Mesendoderm (in vitro differentiated cells): ENCODE results near the gene SPANXN5.
"Not testable (repeated sequence)": the region's sequence is repeated elsewhere in the genome, so short reads cannot be mapped to it uniquely, and the experiment has no call there.

Experiments used
- DNase-seq: peaks from one replicate; pipeline ENCODE4 v3.0.0; 2013
- H2AK5ac ChIP-seq: 2 replicates; pipeline ENCODE4 v1.6.1; 2013; ENCODE audit warnings: low read length, inconsistent platforms
- H2BK120ac ChIP-seq: 2 replicates; pipeline ENCODE4 v1.6.1; 2013; ENCODE audit warnings: low read depth, mild to moderate bottlenecking, low read length, moderate library complexity, mixed read lengths
- H2BK15ac ChIP-seq: replicated peaks from 2 replicates; pipeline ENCODE4 v1.6.1; 2013; ENCODE audit warnings: low read depth, mild to moderate bottlenecking, moderate library complexity
- H2BK5ac ChIP-seq: 2 replicates; pipeline ENCODE4 v1.6.1; 2013; ENCODE audit warnings: low read length, inconsistent platforms
- H3K18ac ChIP-seq: 2 replicates; pipeline ENCODE4 v1.6.1; 2013; ENCODE audit warnings: mild to moderate bottlenecking, low read length, mixed read lengths
- H3K23ac ChIP-seq: one replicate; pipeline ENCODE4 v1.6.1; 2013; ENCODE audit warnings: low read length
- H3K27ac ChIP-seq: 2 replicates; pipeline ENCODE4 v1.5.1; 2013; ENCODE audit warnings: low read depth, mild to moderate bottlenecking, inconsistent platforms, low read length, moderate library complexity
- H3K27me3 ChIP-seq: 2 replicates; pipeline ENCODE4 v1.6.1; 2013; ENCODE audit warnings: low read length, control low read depth, mild to moderate bottlenecking, inconsistent platforms; ENCODE audit not compliant: insufficient read depth, poor library complexity
- H3K36me3 ChIP-seq: 2 replicates; pipeline ENCODE4 v1.6.1; 2013; ENCODE audit warnings: low read length, inconsistent platforms; ENCODE audit not compliant: control insufficient read depth, insufficient read depth
- H3K4ac ChIP-seq: one replicate; pipeline ENCODE4 v1.6.1; 2013; ENCODE audit warnings: low read depth, mild to moderate bottlenecking, low read length, moderate library complexity
- H3K4me1 ChIP-seq: 2 replicates; pipeline ENCODE4 v1.6.1; 2013; ENCODE audit warnings: low read depth, low read length, inconsistent platforms; ENCODE audit not compliant: control insufficient read depth
- H3K4me2 ChIP-seq: 2 replicates; pipeline ENCODE4 v1.6.1; 2013; ENCODE audit warnings: low read length
- H3K4me3 ChIP-seq: 2 replicates; pipeline ENCODE4 v1.5.1; 2013; ENCODE audit warnings: mild to moderate bottlenecking, low read length
- H3K56ac ChIP-seq: one replicate; pipeline ENCODE4 v1.6.1; 2013; ENCODE audit warnings: low read length
- H3K79me1 ChIP-seq: 2 replicates; pipeline ENCODE4 v1.6.1; 2013; ENCODE audit warnings: low read length, inconsistent platforms
- H3K79me2 ChIP-seq: 2 replicates; pipeline ENCODE4 v1.6.1; 2013; ENCODE audit warnings: mild to moderate bottlenecking, low read length; ENCODE audit not compliant: control insufficient read depth, insufficient read depth
- H3K9ac ChIP-seq: 2 replicates; pipeline ENCODE4 v1.6.1; 2013; ENCODE audit warnings: low read length, inconsistent platforms
- H4K5ac ChIP-seq: one replicate; pipeline ENCODE4 v1.6.1; 2013; ENCODE audit warnings: low read length
- H4K8ac ChIP-seq: one replicate; pipeline ENCODE4 v1.6.1; 2013; ENCODE audit warnings: low read depth, mild to moderate bottlenecking, control low read depth, low read length, moderate library complexity
- WGBS: extraction: QIAGEN DNeasy Blood & Tissue Kit; methylation state at CpG from one replicate; pipeline ENCODE4 v1.1.7; 2013; ENCODE audit warnings: low lambda C conversion rate, missing lambda C conversion rate; ENCODE audit not compliant: insufficient coverage; ENCODE audit errors: extremely low coverage; 5-methylcytosine and 5-hydroxymethylcytosine counted together

Gene SPANXN5

DNA sequence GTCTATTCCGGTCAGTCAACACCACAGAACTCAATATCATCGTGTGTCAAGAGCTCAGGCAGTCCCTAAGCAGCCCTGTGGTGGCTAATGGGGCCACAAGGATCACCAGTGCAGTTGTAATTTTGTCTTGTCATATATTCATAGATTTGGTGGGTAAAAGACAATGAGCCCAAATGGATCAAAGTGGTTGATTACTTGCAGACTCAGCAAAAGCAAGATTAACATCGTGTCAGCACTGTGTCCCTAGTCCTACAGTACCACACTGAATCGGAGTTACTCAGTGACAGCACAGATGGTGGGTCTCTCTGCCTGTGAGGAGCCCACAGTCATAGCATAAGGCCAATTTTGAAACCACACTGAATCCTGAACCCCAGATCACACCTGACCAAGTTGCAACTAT, 22.6 kb upstream of the SPANXN5 start:
- H3K4me2 ChIP-seq, result no peak overlapping the region
- H3K9ac ChIP-seq, result no peak overlapping the region
- no peak overlapping the region for H3K23ac ChIP-seq
- no peaks in the 10 kb centered on the region for H3K36me3 ChIP-seq
- no peak overlapping the region for H4K8ac ChIP-seq
- H2BK5ac ChIP-seq, result no peak overlapping the region
- H3K4ac ChIP-seq, result no peak overlapping the region
- no peaks in the 10 kb centered on the region for H3K79me1 ChIP-seq
- no peak overlapping the region for H3K18ac ChIP-seq
- H2BK15ac ChIP-seq, result no peak overlapping the region
- no peak overlapping the region for H2AK5ac ChIP-seq
- no peak for DNase-seq
- no peaks in the 10 kb centered on the region for H3K79me2 ChIP-seq
- no peak overlapping the region for H4K5ac ChIP-seq
- no peaks in the 10 kb centered on the region for H3K4me1 ChIP-seq
- H3K4me3 ChIP-seq, result no peak overlapping the region
- H3K56ac ChIP-seq, result no peak overlapping the region
- H3K27ac ChIP-seq, result no peak overlapping the region
- no peak overlapping the region for H2BK120ac ChIP-seq
- no CpG with 5 or more reads among the region's 4 CpGs for WGBS
- H3K27me3 ChIP-seq, result no peaks in the 10 kb centered on the region

DNA sequence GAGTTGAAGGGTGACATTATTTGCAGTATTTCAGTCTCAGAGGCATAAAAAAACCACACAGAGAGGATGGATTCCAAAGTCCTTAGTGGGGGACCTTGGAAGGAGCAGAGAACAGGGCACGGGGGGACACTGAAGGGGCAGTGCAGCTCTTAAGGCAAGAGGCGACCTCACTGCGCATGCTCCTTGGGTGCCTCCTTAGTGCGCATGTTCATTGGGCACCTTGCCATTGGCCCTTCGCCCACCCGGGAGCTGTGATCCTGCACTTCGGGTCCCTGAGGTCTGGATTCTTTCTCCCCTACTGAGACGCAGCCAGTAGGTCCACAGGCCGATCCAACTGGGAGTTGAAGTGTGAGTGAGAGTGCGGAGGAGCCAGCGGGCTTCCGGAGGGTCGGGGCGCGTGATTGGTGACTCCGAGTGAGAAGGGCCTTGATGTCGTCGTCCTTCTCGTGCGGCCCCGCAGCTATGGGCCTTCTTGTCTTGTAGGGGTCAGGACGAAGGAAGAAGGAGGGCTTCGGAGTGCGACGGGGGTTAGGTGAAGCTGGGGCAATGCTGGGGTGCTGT, 13.9 kb upstream of the SPANXN5 start, which contains the start of gene XAGE5:
TSS of gene XAGE5 (plus strand) at position 223 of the 561 bp plus-strand sequence. CDS start 1,280 bp downstream, outside the sequence.
- no peak for DNase-seq
- no peaks in the 10 kb centered on the region for H3K36me3 ChIP-seq
- H4K8ac ChIP-seq, result no peak within 1 kb of the TSS
- no peak within 1 kb of the TSS for H2BK120ac ChIP-seq
- H3K79me2 ChIP-seq, result no peaks in the 10 kb centered on the region
- no peak within 1 kb of the TSS for H3K4ac ChIP-seq
- no peak within 1 kb of the TSS for H3K23ac ChIP-seq
- H3K79me1 ChIP-seq, result no peaks in the 10 kb centered on the region
- H2BK15ac ChIP-seq, result no peak within 1 kb of the TSS
- no peaks in the 10 kb centered on the region for H3K27me3 ChIP-seq
- H3K4me1 ChIP-seq, result no peaks in the 10 kb centered on the region
- no peak within 1 kb of the TSS for H3K56ac ChIP-seq
- no peak within 1 kb of the TSS for H3K27ac ChIP-seq
- no CpG with 5 or more reads among the region's 25 CpGs for WGBS
- H3K18ac ChIP-seq, result no peak within 1 kb of the TSS
- H4K5ac ChIP-seq, result no peak within 1 kb of the TSS
- H3K4me3 ChIP-seq, result no peak within 1 kb of the TSS
- no peak within 1 kb of the TSS for H3K9ac ChIP-seq
- H3K4me2 ChIP-seq, result no peak within 1 kb of the TSS
- no peak within 1 kb of the TSS for H2BK5ac ChIP-seq
- no peak within 1 kb of the TSS for H2AK5ac ChIP-seq

DNA sequence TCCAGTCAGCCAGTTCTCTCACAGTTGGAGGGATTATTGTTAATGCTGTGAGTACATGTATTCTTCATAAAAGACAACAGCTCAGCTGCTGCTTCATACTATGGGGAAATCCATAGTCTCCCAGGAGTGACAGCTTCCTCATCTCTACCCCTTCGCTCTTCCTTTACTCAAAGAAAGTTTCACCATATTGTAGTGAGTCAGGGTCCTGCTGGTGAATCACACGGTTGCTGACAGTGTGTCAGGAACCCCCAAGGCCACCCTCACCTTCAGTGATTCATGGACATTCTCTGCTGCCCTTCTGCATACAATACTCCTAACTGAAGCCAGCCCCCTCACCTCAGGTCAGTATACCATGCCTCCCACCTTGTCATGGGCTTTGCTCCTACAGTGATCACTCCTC, 7.6 kb upstream of the SPANXN5 start:
- not testable (repeated sequence) for DNase-seq

DNA sequence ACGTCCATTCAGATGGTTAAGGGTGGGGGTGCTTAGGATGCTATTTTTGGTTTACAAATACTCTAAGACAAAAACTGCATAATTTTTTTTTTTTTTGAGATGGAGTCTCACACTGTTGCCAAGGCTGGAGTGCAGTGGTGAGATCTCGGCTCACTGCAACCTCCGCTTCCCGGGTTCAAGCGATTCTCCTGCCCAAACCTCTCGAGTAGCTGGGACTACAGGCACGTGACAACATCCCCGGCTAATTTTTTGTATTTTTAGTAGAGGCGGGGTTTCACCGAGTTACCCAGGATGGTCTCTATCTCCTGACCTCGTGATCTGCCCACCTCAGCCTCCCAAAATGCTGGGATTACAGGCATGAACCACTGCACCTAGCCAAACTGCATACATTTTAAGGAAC, 23.7 kb downstream of the SPANXN5 start:
- H3K4me1 ChIP-seq, DNase-seq, H3K9ac ChIP-seq, H3K4me2 ChIP-seq, H2BK120ac ChIP-seq, H3K18ac ChIP-seq, H3K27ac ChIP-seq, H4K5ac ChIP-seq, H3K4ac ChIP-seq, H2AK5ac ChIP-seq, H3K36me3 ChIP-seq, H3K79me1 ChIP-seq, H3K27me3 ChIP-seq, H2BK15ac ChIP-seq, H3K23ac ChIP-seq, H4K8ac ChIP-seq, H3K56ac ChIP-seq, H3K79me2 ChIP-seq, H3K4me3 ChIP-seq, H2BK5ac ChIP-seq: not testable (repeated sequence)
- no CpG with 5 or more reads among the region's 11 CpGs for WGBS

More for the DNA sequence above, 7.6 kb upstream of the SPANXN5 start:
- not testable (repeated sequence) for H3K4ac ChIP-seq, H4K5ac ChIP-seq, H2BK15ac ChIP-seq, H3K4me2 ChIP-seq, H3K23ac ChIP-seq, H3K9ac ChIP-seq, H2BK5ac ChIP-seq, H4K8ac ChIP-seq, H3K27ac ChIP-seq, H3K18ac ChIP-seq, H2AK5ac ChIP-seq, H2BK120ac ChIP-seq, H3K79me2 ChIP-seq, H3K27me3 ChIP-seq, H3K56ac ChIP-seq, H3K4me3 ChIP-seq, H3K4me1 ChIP-seq, H3K79me1 ChIP-seq, H3K36me3 ChIP-seq
- WGBS, result no CpG with 5 or more reads among the region's 2 CpGs

DNA sequence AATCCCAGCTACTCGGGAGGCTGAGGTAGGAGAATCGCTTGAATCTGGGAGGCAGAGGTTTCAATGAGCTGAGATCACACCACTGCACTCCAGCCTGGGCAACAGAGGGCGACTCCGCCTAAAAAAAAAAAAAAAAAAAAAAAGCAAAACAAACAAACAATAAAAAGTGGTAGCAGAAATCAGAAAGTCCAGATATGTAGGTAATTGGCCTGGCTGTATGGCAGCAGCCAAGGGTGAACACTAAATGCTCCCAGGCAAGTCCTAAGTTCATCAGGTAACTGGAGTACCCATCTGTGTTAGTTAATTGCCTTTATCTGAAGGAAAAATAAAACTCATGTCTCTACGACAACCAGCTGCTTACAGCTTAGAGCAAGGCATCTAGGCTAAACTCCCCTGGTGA, 31.2 kb downstream of the SPANXN5 start:
- H3K27ac ChIP-seq, H3K27me3 ChIP-seq, H3K4me3 ChIP-seq, H2BK15ac ChIP-seq, H4K8ac ChIP-seq, H3K4me2 ChIP-seq, H3K4me1 ChIP-seq, H2BK5ac ChIP-seq, H3K56ac ChIP-seq, H3K9ac ChIP-seq, H3K36me3 ChIP-seq, H3K23ac ChIP-seq, H2AK5ac ChIP-seq, H3K79me2 ChIP-seq, H4K5ac ChIP-seq, H3K4ac ChIP-seq, H3K18ac ChIP-seq, H3K79me1 ChIP-seq, DNase-seq, H2BK120ac ChIP-seq: not testable (repeated sequence)
- no CpG with 5 or more reads among the region's 5 CpGs for WGBS

DNA sequence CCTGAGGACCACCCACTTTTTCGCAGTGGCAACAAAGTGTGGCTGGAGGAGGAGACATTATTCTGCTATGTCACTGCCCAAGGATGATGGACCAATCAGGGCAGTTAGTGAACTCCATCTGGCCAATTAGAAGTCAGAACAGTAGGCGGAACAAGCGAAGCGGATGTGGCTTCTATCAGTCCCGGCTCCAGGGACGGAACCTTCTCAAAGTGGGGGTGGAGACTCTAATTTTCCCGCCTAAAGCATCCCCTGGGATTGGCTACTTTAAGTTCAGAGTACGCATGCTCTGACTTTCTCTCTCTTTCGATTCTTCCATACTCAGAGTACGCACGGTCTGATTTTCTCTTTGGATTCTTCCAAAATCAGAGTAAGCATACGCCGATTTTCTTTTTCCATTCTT, 46.3 kb downstream of the SPANXN5 start, which contains the start of gene SSX2B:
TSS of gene SSX2B (plus strand) at position 301 of the 400 bp plus-strand sequence. CDS start 1,429 bp downstream, outside the sequence.
- no CpG with 5 or more reads among the region's 13 CpGs for WGBS
- not testable (repeated sequence) for H3K27me3 ChIP-seq, H2AK5ac ChIP-seq, H2BK120ac ChIP-seq, H3K4ac ChIP-seq, H3K36me3 ChIP-seq, H2BK5ac ChIP-seq, H4K8ac ChIP-seq, H3K4me3 ChIP-seq, H3K18ac ChIP-seq, H3K27ac ChIP-seq, H2BK15ac ChIP-seq, DNase-seq, H4K5ac ChIP-seq, H3K56ac ChIP-seq, H3K9ac ChIP-seq, H3K23ac ChIP-seq, H3K4me1 ChIP-seq, H3K79me1 ChIP-seq, H3K4me2 ChIP-seq, H3K79me2 ChIP-seq
